ENCODE results near the gene SAG.

GRCh38 chr2:233303252-233303651, 4.4 kb upstream of the SAG start:
- TF ChIP-seq CTCF (IDR thresholded peaks at IDR 0.05) (no peak), POLR2A (IDR thresholded peaks at IDR 0.05) (no peak), EP300 (IDR thresholded peaks at IDR 0.05) (no peak)

All from stomach (tissue), 4 donors.